ENCODE data around the gene DLG2. TPM values are rescaled to one million over a fixed set of nuclear protein-coding genes. Genes with fewer than 3 reads are reported as not detected.
"Not testable (repeated sequence)": the region's sequence is repeated elsewhere in the genome, so short reads cannot be mapped to it uniquely, and the experiment has no call there.

The DLG2 gene
- total RNA-seq, 1 donor from 2014 or later: 2.1 TPM

GRCh38 chr11:85348945-85349344 lies 278.2 kb downstream of the DLG2 start:
- Mint-ChIP-seq H3K9me3 (no peaks in the 10 kb centered on the region), H3K27ac (ENCODE audit: unreplicated experiment) (no peak overlapping the region), H3K4me3 (no peak overlapping the region), H3K4me1 (no peaks in the 10 kb centered on the region), H3K27me3 (ENCODE audit: low read depth) (no peaks in the 10 kb centered on the region), H3K36me3 (ENCODE audit: low read depth) (no peaks in the 10 kb centered on the region)
- TF ChIP-seq, protein P1, sequence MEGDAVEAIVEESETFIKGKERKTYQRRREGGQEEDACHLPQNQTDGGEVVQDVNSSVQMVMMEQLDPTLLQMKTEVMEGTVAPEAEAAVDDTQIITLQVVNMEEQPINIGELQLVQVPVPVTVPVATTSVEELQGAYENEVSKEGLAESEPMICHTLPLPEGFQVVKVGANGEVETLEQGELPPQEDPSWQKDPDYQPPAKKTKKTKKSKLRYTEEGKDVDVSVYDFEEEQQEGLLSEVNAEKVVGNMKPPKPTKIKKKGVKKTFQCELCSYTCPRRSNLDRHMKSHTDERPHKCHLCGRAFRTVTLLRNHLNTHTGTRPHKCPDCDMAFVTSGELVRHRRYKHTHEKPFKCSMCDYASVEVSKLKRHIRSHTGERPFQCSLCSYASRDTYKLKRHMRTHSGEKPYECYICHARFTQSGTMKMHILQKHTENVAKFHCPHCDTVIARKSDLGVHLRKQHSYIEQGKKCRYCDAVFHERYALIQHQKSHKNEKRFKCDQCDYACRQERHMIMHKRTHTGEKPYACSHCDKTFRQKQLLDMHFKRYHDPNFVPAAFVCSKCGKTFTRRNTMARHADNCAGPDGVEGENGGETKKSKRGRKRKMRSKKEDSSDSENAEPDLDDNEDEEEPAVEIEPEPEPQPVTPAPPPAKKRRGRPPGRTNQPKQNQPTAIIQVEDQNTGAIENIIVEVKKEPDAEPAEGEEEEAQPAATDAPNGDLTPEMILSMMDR (conservative IDR thresholded peaks at IDR 0.05): no peak
- no peak for DNase-seq (ENCODE audit: low read depth, low spot score)

- Mint-ChIP-seq H3K4me1 (no peaks in the 10 kb centered on the region), H3K36me3 (ENCODE audit: low read depth) (no peaks in the 10 kb centered on the region), H3K27me3 (ENCODE audit: low read depth) (no peaks in the 10 kb centered on the region), H3K9me3 (no peaks in the 10 kb centered on the region), H3K4me3 (no peak overlapping the region), H3K27ac (ENCODE audit: unreplicated experiment) (no peak overlapping the region)
- TF ChIP-seq, protein P1 (conservative IDR thresholded peaks at IDR 0.05): no peak
- DNase-seq (ENCODE audit: low read depth, low spot score): no peak
Measured at GRCh38 chr11:85347291-85347690, 279.9 kb downstream of the DLG2 start.

DNA sequence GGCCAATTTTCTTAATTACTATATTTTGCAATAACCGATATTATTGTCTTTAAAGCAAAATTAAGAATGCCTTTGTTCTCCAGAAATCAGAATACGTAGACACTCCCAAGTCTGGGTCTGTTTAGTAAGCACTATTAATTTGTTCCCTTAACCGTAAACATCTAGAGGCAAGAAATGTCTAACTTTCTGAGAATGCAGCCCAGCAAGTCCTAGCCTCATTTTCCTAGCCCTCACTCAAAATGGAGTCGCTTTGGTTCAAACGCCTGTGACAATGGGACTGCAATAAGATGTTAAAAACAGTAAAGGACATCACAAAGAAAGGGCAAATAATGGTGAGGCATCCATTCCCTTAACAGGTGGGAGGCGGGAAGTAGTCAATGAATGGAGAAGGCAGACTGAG lies 280.7 kb downstream of the DLG2 start:
- Mint-ChIP-seq H3K9me3 (peaks cover under 1% of the 10 kb centered on the region), H3K4me3 (no peak overlapping the region), H3K27ac (ENCODE audit: unreplicated experiment) (no peak overlapping the region), H3K4me1 (no peaks in the 10 kb centered on the region), H3K27me3 (ENCODE audit: low read depth) (no peaks in the 10 kb centered on the region), H3K36me3 (ENCODE audit: low read depth) (peaks cover under 1% of the 10 kb centered on the region)
- TF ChIP-seq, protein P1 (conservative IDR thresholded peaks at IDR 0.05): no peak
- no peak for DNase-seq (ENCODE audit: low read depth, low spot score)

DNA sequence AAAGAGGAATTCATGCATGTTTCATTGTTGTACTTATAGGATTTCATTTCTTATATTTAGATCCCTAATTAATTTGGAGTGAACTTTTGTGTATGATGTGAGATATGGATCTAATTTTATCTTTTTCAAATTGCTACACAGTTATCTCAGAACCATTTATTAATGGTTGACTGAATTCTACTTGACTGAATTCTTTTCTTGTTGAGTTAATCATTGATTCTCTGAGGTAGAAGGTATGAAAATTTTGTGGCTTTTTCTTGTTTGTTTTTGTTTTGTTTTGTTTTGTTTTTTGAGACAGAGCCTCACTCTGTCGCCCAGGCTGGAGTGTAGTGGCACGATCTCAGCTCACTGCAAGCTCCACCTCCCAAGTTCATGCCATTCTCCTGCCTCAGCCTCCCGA lies 286.3 kb downstream of the DLG2 start:
- not testable (repeated sequence) for H3K4me1 Mint-ChIP-seq; H3K27ac Mint-ChIP-seq (ENCODE audit: unreplicated experiment); H3K27me3 Mint-ChIP-seq (ENCODE audit: low read depth); H3K36me3 Mint-ChIP-seq (ENCODE audit: low read depth); DNase-seq (ENCODE audit: low read depth, low spot score); H3K9me3 Mint-ChIP-seq; H3K4me3 Mint-ChIP-seq

DNA sequence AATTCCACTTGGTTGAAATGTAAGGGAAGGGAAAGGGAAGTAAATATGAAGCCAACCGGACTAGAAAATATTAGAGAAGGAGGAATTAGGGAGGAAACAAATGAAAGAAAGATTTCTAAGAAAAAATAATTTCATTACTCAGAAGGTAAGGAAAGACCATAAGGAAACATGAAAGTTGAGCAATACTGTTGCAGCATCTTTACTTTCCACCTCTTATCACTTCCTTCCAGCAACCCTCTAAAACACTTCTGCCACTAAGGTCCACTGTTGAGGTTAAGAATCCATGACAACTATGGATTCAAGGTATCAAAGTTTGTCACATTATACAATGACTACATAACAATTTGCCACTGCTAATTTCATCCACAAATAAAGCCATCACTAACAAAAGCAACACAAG lies 308.6 kb downstream of the DLG2 start:
- H3K9me3 Mint-ChIP-seq: no peaks in the 10 kb centered on the region
- no peak for DNase-seq (ENCODE audit: low read depth, low spot score)
- no peak overlapping the region for H3K4me3 Mint-ChIP-seq
- TF ChIP-seq, protein P1 (conservative IDR thresholded peaks at IDR 0.05): no peak
- H3K4me1 Mint-ChIP-seq: no peaks in the 10 kb centered on the region
- no peaks in the 10 kb centered on the region for H3K27me3 Mint-ChIP-seq (ENCODE audit: low read depth)
- H3K27ac Mint-ChIP-seq (ENCODE audit: unreplicated experiment): no peak overlapping the region
- no peaks in the 10 kb centered on the region for H3K36me3 Mint-ChIP-seq (ENCODE audit: low read depth)

DNA sequence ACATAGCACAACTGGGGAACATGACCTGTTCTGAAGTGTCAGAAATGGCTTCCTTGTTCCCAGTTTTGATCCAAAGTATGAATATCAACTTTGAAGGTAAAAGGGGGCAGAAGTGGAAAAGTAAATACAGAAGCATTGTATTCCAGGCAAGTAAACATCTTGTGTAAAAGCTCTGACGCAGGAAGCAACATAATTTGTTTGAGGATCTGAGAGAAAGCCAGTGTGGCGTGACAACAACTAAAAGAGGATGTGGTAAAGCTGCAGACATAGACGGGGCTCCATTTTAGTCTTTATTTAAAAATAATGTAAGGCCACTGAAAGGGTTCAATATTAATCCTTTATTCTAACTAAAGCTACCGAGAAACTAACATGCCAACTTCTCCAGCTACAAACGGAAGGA lies 310.2 kb downstream of the DLG2 start:
- Mint-ChIP-seq H3K4me1 (no peaks in the 10 kb centered on the region), H3K36me3 (ENCODE audit: low read depth) (no peaks in the 10 kb centered on the region), H3K27me3 (ENCODE audit: low read depth) (no peaks in the 10 kb centered on the region)

More for the DNA sequence above, 310.2 kb downstream of the DLG2 start:
- Mint-ChIP-seq H3K27ac (ENCODE audit: unreplicated experiment) (no peak overlapping the region), H3K4me3 (no peak overlapping the region), H3K9me3 (no peaks in the 10 kb centered on the region)
- TF ChIP-seq, protein P1 (conservative IDR thresholded peaks at IDR 0.05): no peak
- no peak for DNase-seq (ENCODE audit: low read depth, low spot score)
